Measurements from ENCODE around the gene PUSL1.

GRCh38 chr1:1351511-1352427 lies 43.4 kb downstream of the PUSL1 start:
- TF ChIP-seq EZH2 (IDR thresholded peaks at IDR 0.05) (no peak), POLR2AphosphoS5 (IDR thresholded peaks at IDR 0.05; ENCODE audit: borderline replicate concordance, low read depth, low read length) (no peak; the same call in 1 of the 2 replicates), FOXP2 (optimal IDR thresholded peaks at IDR 0.05; ENCODE audit: control extremely low read depth, extremely low read length, insufficient read depth) (no peak)
